Activated B cell treated with CpG ODN at 0.5 μM for 24 hours (primary cell): Measurements from ENCODE around the gene MRPL51. TPM values are rescaled to one million over a fixed set of nuclear protein-coding genes. Genes with fewer than 3 reads are reported as not detected.

ENCODE experiments used
- ATAC-seq: fragments of 200-7000 bp; cut with Tn5 transposase; one replicate; pipeline ENCODE4 v1.10.0; 2021; ENCODE audit warnings: low read depth, mild to moderate bottlenecking, moderate library complexity
- CTCF ChIA-PET: fragments of 350-600 bp; sonication (Branson Sonifier 250); formaldehyde crosslinking; loops from one replicate; lab custom pipeline; 2021; ENCODE audit warnings: antibody characterized with exemption; lab: Charles Lee
- POLR2A ChIA-PET: fragments of 350-600 bp; sonication (Branson Sonifier 250); formaldehyde crosslinking; loops from one replicate; lab custom pipeline; 2021; ENCODE audit warnings: antibody characterized with exemption; lab: Charles Lee
- DNase-seq: peaks from one replicate; pipeline ENCODE4 v3.0.0; 2022
- H3K27ac Mint-ChIP-seq: one replicate; pipeline ENCODE4 v1.8.0; 2020; ENCODE audit warnings: mixed read lengths
- H3K27me3 Mint-ChIP-seq: one replicate; pipeline ENCODE4 v1.8.0; 2021; ENCODE audit warnings: mixed read lengths
- H3K36me3 Mint-ChIP-seq: one replicate; pipeline ENCODE4 v1.8.0; 2021; ENCODE audit warnings: low read depth, mixed read lengths
- H3K4me1 Mint-ChIP-seq: one replicate; pipeline ENCODE4 v1.8.0; 2021; ENCODE audit warnings: mixed read lengths
- H3K4me3 Mint-ChIP-seq: one replicate; pipeline ENCODE4 v1.8.0; 2020; ENCODE audit warnings: mild to moderate bottlenecking, mixed read lengths
- H3K9me3 Mint-ChIP-seq: one replicate; pipeline ENCODE4 v1.8.0; 2020; ENCODE audit warnings: mixed read lengths
- intact Hi-C: fragments of 100-400 bp; cut with micrococcal nuclease; formaldehyde crosslinking; loops from one replicate; pipeline ENCODE4 v1.15.1; 2024
- total RNA-seq: library from RNA; stranded (reverse); gene quantifications from 2 replicates; pipeline ENCODE4 v1.2.3, GENCODE V29; 2022
- TF ChIP-seq, protein P1 (sequence below): fragments of 200-600 bp; IDR thresholded peaks from one replicate; pipeline ENCODE4 v1.8.0; 2022; ENCODE audit warnings: antibody characterized with exemption, mild to moderate bottlenecking

Gene MRPL51
- total RNA-seq, 1 donor from 2014 or later, result 130 TPM

DNA sequence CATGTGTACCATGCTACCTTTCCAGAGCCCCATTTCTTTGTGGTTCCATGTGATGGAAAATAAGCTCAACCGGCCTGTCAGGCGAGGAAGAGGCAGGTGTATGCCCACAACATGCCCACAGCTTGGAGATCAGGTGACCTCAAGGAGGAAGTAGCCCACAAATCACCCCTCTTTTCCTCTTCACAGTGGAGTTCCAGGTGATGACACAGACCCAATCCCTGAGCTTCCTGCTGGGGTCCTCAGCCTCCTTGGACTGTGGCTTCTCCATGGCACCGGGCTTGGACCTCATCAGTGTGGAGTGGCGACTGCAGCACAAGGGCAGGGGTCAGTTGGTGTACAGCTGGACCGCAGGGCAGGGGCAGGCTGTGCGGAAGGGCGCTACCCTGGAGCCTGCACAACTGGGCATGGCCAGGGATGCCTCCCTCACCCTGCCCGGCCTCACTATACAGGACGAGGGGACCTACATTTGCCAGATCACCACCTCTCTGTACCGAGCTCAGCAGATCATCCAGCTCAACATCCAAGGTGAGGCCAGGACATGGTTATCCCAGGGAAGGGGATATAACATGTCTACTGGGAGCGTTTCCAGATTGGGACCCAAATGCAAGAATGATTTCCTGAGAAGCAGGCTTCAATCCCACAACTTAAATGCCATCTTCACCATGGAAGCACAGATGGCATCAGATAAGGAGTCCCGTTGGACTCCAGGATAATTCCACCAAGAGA, 35.7 kb downstream of the MRPL51 start:
- CTCF ChIA-PET, result interaction anchor here (1.0 kb wide), 1 partner anchor 8 kb away, joined by 3 read pairs; no protein-coding TSS in a partner anchor
- H3K9me3 Mint-ChIP-seq, result no peaks in the 10 kb centered on the region
- POLR2A ChIA-PET, result interaction anchor here (0.8 to 1.6 kb wide), 6 partner anchors 10 to 77 kb away, joined by 3 to 9 read pairs (median 3); partner anchors contain the start of genes CD27, GAPDH and VAMP1
- TF ChIP-seq, protein P1, sequence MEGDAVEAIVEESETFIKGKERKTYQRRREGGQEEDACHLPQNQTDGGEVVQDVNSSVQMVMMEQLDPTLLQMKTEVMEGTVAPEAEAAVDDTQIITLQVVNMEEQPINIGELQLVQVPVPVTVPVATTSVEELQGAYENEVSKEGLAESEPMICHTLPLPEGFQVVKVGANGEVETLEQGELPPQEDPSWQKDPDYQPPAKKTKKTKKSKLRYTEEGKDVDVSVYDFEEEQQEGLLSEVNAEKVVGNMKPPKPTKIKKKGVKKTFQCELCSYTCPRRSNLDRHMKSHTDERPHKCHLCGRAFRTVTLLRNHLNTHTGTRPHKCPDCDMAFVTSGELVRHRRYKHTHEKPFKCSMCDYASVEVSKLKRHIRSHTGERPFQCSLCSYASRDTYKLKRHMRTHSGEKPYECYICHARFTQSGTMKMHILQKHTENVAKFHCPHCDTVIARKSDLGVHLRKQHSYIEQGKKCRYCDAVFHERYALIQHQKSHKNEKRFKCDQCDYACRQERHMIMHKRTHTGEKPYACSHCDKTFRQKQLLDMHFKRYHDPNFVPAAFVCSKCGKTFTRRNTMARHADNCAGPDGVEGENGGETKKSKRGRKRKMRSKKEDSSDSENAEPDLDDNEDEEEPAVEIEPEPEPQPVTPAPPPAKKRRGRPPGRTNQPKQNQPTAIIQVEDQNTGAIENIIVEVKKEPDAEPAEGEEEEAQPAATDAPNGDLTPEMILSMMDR, result no peak
- H3K36me3 Mint-ChIP-seq, result peaks cover 91% of the 10 kb centered on the region
- H3K4me3 Mint-ChIP-seq, result no peak overlapping the region
- H3K27ac Mint-ChIP-seq, result peak overlapping the region; percentile 41
- peaks cover 68% of the 10 kb centered on the region for H3K4me1 Mint-ChIP-seq
- ATAC-seq (no peak), DNase-seq (no peak)
- H3K27me3 Mint-ChIP-seq, result no peaks in the 10 kb centered on the region
- intact Hi-C loops, result no loop called here

DNA sequence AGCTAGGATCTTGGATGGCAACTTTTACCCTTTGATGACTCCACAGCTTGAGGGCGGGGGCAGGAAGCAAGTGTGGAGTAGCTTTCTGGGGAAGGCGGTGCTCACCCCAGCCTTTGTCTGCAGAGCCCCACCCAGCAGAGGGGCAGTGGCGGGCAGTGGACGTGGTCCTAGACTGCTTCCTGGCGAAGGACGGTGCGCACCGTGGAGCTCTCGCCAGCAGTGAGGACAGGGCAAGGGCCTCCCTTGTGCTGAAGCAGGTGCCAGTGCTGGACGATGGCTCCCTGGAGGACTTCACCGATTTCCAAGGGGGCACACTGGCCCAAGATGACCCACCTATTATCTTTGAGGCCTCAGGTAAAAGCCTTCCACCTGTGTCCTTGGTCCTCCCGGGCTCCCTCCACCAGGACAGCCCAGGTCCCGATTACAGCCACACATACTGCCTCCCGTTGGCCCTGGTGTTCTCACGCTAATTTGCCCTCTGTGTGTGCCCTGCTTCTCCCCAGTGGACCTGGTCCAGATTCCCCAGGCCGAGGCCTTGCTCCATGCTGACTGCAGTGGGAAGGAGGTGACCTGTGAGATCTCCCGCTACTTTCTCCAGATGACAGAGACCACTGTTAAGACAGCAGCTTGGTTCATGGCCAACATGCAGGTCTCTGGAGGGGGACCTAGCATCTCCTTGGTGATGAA, 40.0 kb downstream of the MRPL51 start:
- POLR2A ChIA-PET, result interaction anchor here (0.6 to 5.2 kb wide), 9 partner anchors 10 to 216 kb away, joined by 3 to 173 read pairs (median 22); partner anchors contain the start of genes GAPDH, MRPL51 and VAMP1
- intact Hi-C loops, result loop anchor here (1.0 kb wide), 3 partner anchors 8 to 26 kb away; no protein-coding TSS in a partner anchor
- peaks cover 53% of the 10 kb centered on the region for H3K4me1 Mint-ChIP-seq
- peak overlapping the region; percentile 99 for H3K27ac Mint-ChIP-seq
- H3K4me3 Mint-ChIP-seq, result peak overlapping the region; percentile 97
- ATAC-seq, result no peak
- CTCF ChIA-PET, result interaction anchor here (1.8 to 3.1 kb wide), 4 partner anchors 9 to 85 kb away, joined by 6 to 24 read pairs (median 11); no protein-coding TSS in a partner anchor
- TF ChIP-seq, protein P1, result no peak
- peaks cover 74% of the 10 kb centered on the region for H3K36me3 Mint-ChIP-seq
- no peaks in the 10 kb centered on the region for H3K9me3 Mint-ChIP-seq
- no peak for DNase-seq
- no peaks in the 10 kb centered on the region for H3K27me3 Mint-ChIP-seq

DNA sequence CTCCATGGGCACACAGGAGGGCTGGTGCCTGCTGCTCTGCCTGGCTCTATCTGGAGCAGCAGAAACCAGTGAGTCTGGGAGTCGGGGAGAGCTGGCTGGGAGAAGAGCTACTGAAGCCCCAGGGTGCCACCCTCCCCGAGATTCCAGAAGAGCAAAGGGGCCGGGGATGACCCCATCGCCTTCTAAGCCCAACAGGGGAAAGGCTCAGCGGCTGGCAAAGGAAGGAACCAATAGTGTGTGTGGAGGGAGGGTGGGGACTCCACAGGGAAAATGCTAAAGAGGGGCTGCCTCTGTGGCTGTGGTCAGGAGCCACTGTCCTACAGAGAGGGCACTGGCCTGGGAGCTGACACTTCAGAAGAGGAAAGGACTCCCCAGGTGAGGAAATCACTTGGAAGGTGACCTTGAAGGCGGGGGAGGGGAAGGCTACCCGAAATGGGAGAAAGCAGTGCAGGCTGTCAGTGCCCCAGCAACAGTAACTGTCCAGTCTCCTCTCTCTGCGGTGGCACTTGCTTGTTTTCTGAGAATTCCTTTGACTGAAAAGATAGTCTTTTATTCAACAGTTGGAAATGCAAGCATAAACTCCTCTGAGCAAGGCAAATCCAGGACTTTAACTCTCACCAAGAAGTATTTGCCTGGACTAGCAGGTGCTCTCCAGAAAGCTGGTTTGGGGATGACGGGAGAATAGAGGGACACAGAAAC, 40.7 kb downstream of the MRPL51 start:
- POLR2A ChIA-PET, result interaction anchor here (0.5 to 5.2 kb wide), 17 partner anchors 9 to 272 kb away, joined by 3 to 173 read pairs (median 12); partner anchors contain the start of genes COPS7A, GAPDH, MRPL51 and VAMP1
- ATAC-seq (peak; percentile 7), DNase-seq (no peak)
- Mint-ChIP-seq H3K27ac (peak overlapping the region; percentile 99), H3K27me3 (no peaks in the 10 kb centered on the region), H3K4me1 (peaks cover 57% of the 10 kb centered on the region), H3K9me3 (no peaks in the 10 kb centered on the region), H3K4me3 (peak overlapping the region; percentile 97), H3K36me3 (peaks cover 71% of the 10 kb centered on the region)
- CTCF ChIA-PET, result interaction anchor here (1.8 to 3.1 kb wide), 4 partner anchors 9 to 85 kb away, joined by 6 to 24 read pairs (median 11); no protein-coding TSS in a partner anchor
- TF ChIP-seq, protein P1, result no peak
- intact Hi-C loops, result loop anchor here (1.0 kb wide), 3 partner anchors 9 to 25 kb away; no protein-coding TSS in a partner anchor

DNA sequence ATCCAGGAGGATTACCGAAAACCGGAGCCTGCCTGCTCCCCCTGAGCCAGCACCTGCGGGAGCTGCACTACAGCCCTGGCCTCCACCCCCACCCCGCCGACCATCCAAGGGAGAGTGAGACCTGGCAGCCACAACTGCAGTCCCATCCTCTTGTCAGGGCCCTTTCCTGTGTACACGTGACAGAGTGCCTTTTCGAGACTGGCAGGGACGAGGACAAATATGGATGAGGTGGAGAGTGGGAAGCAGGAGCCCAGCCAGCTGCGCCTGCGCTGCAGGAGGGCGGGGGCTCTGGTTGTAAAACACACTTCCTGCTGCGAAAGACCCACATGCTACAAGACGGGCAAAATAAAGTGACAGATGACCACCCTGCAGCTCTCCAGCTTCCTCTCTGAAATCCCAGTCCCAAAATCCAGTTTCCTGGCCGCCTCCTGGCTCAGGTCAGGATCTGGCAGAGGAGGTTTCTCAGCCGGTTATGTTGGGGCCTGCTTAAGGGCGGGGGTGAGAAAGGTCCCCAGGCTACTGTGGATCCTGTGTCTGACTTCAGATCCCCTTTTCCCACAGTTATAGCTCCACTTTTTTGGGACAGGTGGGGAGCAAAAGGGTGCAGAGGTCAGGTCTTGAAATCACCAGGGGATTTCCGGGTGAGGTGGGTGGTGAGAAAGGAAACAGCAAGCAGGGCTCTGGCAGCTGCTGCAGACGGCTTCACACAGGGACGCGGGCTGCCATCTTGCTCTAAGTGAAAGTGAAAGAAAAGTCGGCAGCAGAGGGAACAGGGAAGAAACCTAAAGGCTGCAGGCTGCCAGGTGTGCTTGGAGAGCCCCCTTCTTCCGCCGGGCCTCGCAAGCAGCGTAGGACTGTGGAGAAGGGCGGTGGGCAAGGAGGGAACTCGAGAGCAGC, 41.5 kb downstream of the MRPL51 start, which contains the start of gene TAPBPL:
TSS of gene TAPBPL (plus strand) at position 695 of the 897 bp plus-strand sequence. CDS start 207 bp downstream, outside the sequence.
- peaks cover 67% of the 10 kb centered on the region for H3K36me3 Mint-ChIP-seq
- peak within 1 kb of the TSS; percentile 97 for H3K4me3 Mint-ChIP-seq
- no peaks in the 10 kb centered on the region for H3K9me3 Mint-ChIP-seq
- H3K4me1 Mint-ChIP-seq, result peaks cover 58% of the 10 kb centered on the region
- H3K27me3 Mint-ChIP-seq, result no peaks in the 10 kb centered on the region
- ATAC-seq (peak; percentile 86), DNase-seq (peak; percentile 62)
- intact Hi-C loops, result loop anchor here (1.0 kb wide), 5 partner anchors 8 to 42 kb away; partner anchors contain the start of gene MRPL51
- TF ChIP-seq, protein P1, result no peak
- POLR2A ChIA-PET, result interaction anchor here (0.5 to 5.2 kb wide), 17 partner anchors 8 to 492 kb away, joined by 3 to 173 read pairs (median 12); partner anchors contain the start of genes CDCA3, COPS7A, GAPDH and MRPL51
- CTCF ChIA-PET, result interaction anchor here (0.7 to 3.1 kb wide), 6 partner anchors 10 to 86 kb away, joined by 3 to 24 read pairs (median 8); no protein-coding TSS in a partner anchor
- H3K27ac Mint-ChIP-seq, result peak within 1 kb of the TSS; percentile 99
